ENCODE measurements around the gene TNFRSF13B. TPM values are rescaled to one million over a fixed set of nuclear protein-coding genes. Genes with fewer than 3 reads are reported as not detected.

The TNFRSF13B gene
- total RNA-seq, 4 donors from 2014 or later = 9.2 TPM; not detected in 3

DNA sequence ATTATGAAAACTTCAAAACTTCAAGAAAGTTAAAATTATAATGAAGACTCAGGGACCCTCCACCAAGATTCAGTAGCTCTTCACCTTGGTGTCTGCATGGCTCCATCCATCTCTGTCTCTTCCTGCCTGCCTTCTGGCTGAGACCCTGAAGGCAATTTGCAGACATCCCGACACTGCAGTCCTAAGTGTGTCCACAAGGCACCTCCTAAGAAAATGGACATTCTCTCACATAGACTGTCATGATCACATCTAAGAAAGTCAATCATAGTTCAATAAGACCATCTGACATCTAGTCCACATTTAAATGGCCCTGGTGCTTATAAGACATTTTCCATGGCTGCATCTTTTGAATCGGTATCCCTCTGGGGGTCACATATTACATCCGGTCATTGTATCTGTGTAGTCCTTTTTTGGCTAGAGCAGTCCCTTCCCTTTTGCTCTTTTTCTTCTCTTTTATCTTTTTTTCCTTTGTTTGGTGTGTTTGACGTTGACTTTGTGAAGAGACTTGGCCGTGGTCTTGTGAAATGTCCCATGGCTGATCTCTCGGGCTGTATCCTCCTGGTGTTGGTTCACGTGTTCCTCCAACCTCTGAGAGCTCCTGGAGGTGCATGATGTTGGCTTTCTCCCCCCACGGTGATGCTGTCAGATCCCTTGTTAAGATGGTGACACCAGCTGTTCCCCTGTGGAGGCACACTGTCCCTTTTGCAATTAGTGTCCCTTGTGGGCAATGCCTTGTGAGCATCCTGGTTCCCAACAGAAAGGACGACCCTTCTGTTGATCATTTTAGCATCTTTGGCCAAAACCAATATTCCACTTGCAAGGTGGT is 5.0 kb upstream of the TNFRSF13B start:
- no peak overlapping the region for H3K4me3 ChIP-seq
- 81 to 89% methylated on average over 7 to 9 of the region's 9 CpGs for WGBS, 2 donors (ENCODE audit: low coverage in 1 of 2)
- in situ Hi-C loops (cut with MboI; ENCODE audit: low pct_ligation_motif_present in 1 of 4, low pct_unique_long_range_greater_than_20kb in 1 of 4, low sequenced_read_pairs in 3 of 4) = loop anchor here in 2 of 4 donors (25.0 kb wide), 2 partner anchors 335 to 440 kb away; partner anchors contain the start of gene NT5M (in 1 of the 2)

DNA sequence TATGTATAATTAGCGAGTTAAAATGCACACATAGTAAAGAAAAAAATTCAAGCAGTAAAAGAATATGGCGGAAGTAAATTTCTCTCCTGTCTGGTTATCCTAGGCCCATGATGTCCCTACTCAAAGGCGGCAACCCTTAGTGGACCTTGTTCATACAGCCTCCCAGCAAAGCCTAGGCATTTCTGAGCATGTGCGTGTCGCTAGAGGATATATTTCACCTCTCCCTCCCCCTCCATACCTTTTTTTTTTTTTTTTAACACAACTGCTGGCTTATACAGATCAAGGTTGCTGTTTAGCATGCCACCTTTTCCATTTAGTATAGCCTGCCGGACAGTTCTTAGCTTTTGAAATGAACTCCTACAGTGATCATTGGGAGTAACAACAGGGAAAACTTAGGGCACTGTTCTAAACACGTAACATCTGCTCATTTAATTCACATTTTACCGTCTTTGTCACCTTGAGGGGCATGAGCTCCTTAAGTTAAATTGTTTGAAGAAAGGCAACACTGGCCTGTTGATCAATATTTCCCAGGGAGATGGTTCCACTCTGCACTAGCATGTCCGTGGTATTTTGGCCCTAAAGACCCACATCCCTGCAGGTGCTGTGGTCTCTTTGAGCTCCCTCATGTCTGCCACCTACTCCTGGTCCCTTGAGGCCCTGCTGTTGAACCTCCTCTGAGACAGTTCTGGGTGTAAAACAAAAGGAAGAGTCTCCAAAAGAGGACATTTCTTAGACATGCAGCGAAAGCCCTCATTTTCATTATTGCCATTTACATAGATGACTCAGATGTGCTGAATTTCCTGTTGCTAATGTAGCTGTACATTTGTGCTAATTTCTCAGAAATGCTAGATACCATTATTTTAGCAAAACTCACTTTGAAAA is 4.1 kb upstream of the TNFRSF13B start:
- DNase-seq = no peak
- H3K36me3 ChIP-seq = no peaks in the 10 kb centered on the region
- peak overlapping the region in 2 of 4 donors; percentile 33 to 60 for H3K27ac ChIP-seq
- in situ Hi-C loops (cut with MboI; ENCODE audit: low pct_ligation_motif_present in 1 of 4, low pct_unique_long_range_greater_than_20kb in 1 of 4, low sequenced_read_pairs in 3 of 4) = loop anchor here in 2 of 4 donors (25.0 kb wide), 2 partner anchors 336 to 439 kb away; partner anchors contain the start of gene NT5M (in 1 of the 2)
- intact Hi-C loops (cut with DNase I; ENCODE audit: low total_unique reads) = no loop called here
- TF ChIP-seq POLR2AphosphoS5 (IDR thresholded peaks at IDR 0.05) = no peak
- TF ChIP-seq POLR2A (IDR thresholded peaks at IDR 0.05) = no peak
- H3K9me3 ChIP-seq = no peaks in the 10 kb centered on the region
- WGBS, 2 donors (ENCODE audit: low coverage in 1 of 2) = 82 to 93% methylated on average over 8 to 10 of the region's 10 CpGs
- H3K4me1 ChIP-seq = peaks cover 0 to 2% (median 0%) of the 10 kb centered on the region in 4 donors
- peaks cover 4% of the 10 kb centered on the region for H3K27me3 ChIP-seq
- H3K4me3 ChIP-seq = no peak overlapping the region

More for the DNA sequence above, 5.0 kb upstream of the TNFRSF13B start:
- Histone ChIP-seq H3K27ac (peak overlapping the region in 2 of 4 donors; percentile 33 to 60), H3K36me3 (no peaks in the 10 kb centered on the region), H3K4me1 (peaks cover 0 to 5% (median 0%) of the 10 kb centered on the region in 4 donors), H3K9me3 (no peaks in the 10 kb centered on the region), H3K27me3 (peaks cover 4% of the 10 kb centered on the region)
- no peak for DNase-seq
- intact Hi-C loops (cut with DNase I; ENCODE audit: low total_unique reads) = no loop called here
- TF ChIP-seq, protein P1, sequence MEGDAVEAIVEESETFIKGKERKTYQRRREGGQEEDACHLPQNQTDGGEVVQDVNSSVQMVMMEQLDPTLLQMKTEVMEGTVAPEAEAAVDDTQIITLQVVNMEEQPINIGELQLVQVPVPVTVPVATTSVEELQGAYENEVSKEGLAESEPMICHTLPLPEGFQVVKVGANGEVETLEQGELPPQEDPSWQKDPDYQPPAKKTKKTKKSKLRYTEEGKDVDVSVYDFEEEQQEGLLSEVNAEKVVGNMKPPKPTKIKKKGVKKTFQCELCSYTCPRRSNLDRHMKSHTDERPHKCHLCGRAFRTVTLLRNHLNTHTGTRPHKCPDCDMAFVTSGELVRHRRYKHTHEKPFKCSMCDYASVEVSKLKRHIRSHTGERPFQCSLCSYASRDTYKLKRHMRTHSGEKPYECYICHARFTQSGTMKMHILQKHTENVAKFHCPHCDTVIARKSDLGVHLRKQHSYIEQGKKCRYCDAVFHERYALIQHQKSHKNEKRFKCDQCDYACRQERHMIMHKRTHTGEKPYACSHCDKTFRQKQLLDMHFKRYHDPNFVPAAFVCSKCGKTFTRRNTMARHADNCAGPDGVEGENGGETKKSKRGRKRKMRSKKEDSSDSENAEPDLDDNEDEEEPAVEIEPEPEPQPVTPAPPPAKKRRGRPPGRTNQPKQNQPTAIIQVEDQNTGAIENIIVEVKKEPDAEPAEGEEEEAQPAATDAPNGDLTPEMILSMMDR (IDR thresholded peaks at IDR 0.05) = peak in 1 of 5 experiments; percentile 14
- TF ChIP-seq POLR2AphosphoS5 (IDR thresholded peaks at IDR 0.05) = no peak

DNA sequence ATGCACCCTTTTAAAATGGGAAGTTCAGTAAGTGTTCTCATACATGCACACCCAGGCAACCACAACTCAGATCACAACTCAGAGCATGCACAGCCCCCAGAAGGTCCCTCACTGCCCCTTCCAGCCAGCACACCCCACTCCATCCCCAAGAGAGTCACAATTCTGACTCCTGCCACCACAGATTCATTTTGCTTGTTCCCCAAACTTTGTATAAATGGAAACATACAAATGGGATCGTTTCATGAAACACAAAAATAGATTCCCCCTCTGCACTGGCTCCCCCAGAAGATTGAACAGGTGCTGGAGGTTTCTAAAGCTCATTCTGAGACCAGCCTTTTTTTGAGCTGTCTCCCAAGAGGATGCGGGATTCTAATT is 3.3 kb upstream of the TNFRSF13B start:
- in situ Hi-C loops (cut with MboI; ENCODE audit: low pct_ligation_motif_present in 1 of 4, low pct_unique_long_range_greater_than_20kb in 1 of 4, low sequenced_read_pairs in 3 of 4) = loop anchor here in 2 of 4 donors (25.0 kb wide), 2 partner anchors 337 to 438 kb away; partner anchors contain the start of gene NT5M (in 1 of the 2)
- Histone ChIP-seq H3K9me3 (no peaks in the 10 kb centered on the region), H3K27me3 (peaks cover 4% of the 10 kb centered on the region), H3K36me3 (no peaks in the 10 kb centered on the region), H3K27ac (peak overlapping the region in 2 of 4 donors; percentile 33 to 60), H3K4me1 (no peaks in the 10 kb centered on the region), H3K4me3 (no peak overlapping the region)
- WGBS, 2 donors (ENCODE audit: low coverage in 1 of 2) = 71 to 93% methylated on average over 2 of the region's 2 CpGs
- DNase-seq = no peak
- TF ChIP-seq POLR2AphosphoS5 (IDR thresholded peaks at IDR 0.05) = no peak
- intact Hi-C loops (cut with DNase I; ENCODE audit: low total_unique reads) = no loop called here

DNA sequence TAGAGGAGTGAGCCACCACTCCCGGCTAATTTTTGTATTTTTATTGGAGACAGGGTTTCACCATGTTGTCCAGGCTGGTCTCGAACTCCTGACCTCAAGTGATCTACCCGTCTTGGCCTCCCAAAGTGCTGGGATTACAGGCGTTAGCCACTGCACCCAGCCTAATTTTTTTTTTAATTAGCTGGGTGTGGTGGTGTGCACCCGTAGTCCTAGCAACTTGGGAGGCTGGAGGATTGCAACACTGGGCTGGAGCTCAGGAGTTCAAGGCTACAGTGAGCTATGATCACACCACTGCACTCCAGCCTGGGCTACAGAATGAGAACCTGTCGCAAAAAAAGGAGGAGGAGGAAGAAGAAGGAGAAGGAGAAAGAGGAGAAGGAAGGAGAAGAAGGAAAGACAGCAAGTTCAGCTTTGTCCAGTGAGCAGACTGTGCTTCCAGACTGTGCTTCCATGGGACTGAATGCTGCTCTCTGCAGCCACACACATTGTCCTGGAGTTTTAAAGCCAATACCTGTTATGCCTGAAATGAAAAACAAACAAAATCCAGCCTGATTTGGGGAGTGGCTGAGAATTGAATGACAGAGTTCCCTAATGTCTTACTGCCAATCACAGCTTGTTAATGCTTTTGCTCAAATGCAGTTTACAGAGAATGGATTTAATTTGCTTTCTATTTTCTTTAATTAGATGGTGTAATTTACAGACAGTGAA is 2.8 kb upstream of the TNFRSF13B start:
- peak overlapping the region in 2 of 4 donors; percentile 33 to 60 for H3K27ac ChIP-seq
- H3K27me3 ChIP-seq = peaks cover 4% of the 10 kb centered on the region
- 33 to 79% methylated on average over 2 to 6 of the region's 6 CpGs for WGBS, 2 donors (ENCODE audit: low coverage in 1 of 2)
- H3K4me1 ChIP-seq = no peaks in the 10 kb centered on the region
- no peaks in the 10 kb centered on the region for H3K36me3 ChIP-seq
- TF ChIP-seq, protein P1 (IDR thresholded peaks at IDR 0.05) = no peak
- TF ChIP-seq POLR2A (IDR thresholded peaks at IDR 0.05) = no peak
- no peak for TF ChIP-seq EP300 (IDR thresholded peaks at IDR 0.05; ENCODE audit: low read depth)
- TF ChIP-seq POLR2AphosphoS5 (IDR thresholded peaks at IDR 0.05) = no peak
- no peak overlapping the region for H3K4me3 ChIP-seq
- intact Hi-C loops (cut with DNase I; ENCODE audit: low total_unique reads) = no loop called here
- in situ Hi-C loops (cut with MboI; ENCODE audit: low pct_ligation_motif_present in 1 of 4, low pct_unique_long_range_greater_than_20kb in 1 of 4, low sequenced_read_pairs in 3 of 4) = loop anchor here in 2 of 4 donors (25.0 kb wide), 2 partner anchors 338 to 437 kb away; partner anchors contain the start of gene NT5M (in 1 of the 2)
- no peak for DNase-seq
- no peaks in the 10 kb centered on the region for H3K9me3 ChIP-seq
